ENCODE results near the gene S100A10.

DNA sequence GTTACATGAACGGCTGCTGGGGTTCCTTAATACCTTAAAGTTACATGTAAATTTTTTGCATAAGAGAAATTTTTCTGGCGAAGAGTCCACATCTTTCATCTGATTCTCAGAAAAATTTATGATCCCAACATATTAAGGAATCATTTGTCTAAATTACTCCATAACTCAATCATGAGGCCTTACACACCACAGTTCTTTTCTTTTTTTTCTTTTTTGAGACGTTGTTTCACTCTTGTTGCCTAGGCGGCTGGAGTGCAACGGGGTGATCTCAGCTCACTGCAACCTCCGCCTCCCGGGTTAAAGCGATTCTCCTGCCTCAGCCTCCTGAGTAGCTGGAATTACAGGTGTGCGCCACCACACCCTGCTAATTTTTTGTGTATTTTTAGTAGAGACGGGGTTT, 45.2 kb upstream of the S100A10 start:
- TF ChIP-seq CTCF (IDR thresholded peaks at IDR 0.05) (no peak), IRF1 (CRISPR knock-in tag; IDR thresholded peaks at IDR 0.05) (no peak), NFE2L1 (CRISPR knock-in tag; IDR thresholded peaks at IDR 0.05) (no peak), SMAD4 (CRISPR knock-in tag; IDR thresholded peaks at IDR 0.05) (no peak), TEAD4 (CRISPR knock-in tag; IDR thresholded peaks at IDR 0.05) (no peak)

All from WTC11 (cell line).